Epithelial cell of alveolus of lung (primary cell): ENCODE measurements around the gene KCNK16. TPM values are rescaled to one million over a fixed set of nuclear protein-coding genes. Genes with fewer than 3 reads are reported as not detected.

Experiments used
- total RNA-seq: library from RNA; depleted of rRNA; stranded (reverse); fragments of >200 nt; gene quantifications from 2 replicates; pipeline ENCODE4 v1.2.1, GENCODE V29; 2015

KCNK16 gene
- not detected in 2 replicates for total RNA-seq

DNA sequence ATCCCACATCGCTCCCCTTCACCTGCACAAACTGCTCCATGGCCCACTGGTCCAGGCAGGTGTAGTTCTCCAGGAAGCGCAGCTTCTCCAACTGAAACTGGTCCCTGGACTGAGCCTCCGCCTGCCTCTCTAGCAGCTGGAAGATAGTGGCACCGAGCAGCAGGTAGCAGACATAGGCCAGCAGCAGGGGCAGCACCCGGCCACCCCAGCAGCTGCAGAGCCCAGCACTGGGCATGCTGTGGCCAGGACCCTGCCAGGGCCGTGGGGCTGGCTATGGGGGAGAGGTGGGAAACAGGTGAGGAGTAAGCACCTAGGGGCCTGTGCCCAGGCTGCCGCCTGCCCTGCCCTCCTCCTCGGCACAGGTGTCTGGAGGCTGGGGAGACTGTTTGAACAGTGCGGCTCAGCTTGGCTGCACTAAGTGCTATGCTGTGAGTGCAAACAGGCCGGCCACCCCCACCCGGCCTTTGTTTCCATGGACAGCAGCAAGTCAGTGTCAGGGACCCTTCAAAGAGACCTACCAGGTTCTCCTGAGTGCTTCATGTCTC lies at the start of gene KCNK16:
Gene KCNK16 (minus strand): TSS at position 397 of the 545 bp plus-strand sequence. CDS start 162 bp downstream, at position 235.

DNA sequence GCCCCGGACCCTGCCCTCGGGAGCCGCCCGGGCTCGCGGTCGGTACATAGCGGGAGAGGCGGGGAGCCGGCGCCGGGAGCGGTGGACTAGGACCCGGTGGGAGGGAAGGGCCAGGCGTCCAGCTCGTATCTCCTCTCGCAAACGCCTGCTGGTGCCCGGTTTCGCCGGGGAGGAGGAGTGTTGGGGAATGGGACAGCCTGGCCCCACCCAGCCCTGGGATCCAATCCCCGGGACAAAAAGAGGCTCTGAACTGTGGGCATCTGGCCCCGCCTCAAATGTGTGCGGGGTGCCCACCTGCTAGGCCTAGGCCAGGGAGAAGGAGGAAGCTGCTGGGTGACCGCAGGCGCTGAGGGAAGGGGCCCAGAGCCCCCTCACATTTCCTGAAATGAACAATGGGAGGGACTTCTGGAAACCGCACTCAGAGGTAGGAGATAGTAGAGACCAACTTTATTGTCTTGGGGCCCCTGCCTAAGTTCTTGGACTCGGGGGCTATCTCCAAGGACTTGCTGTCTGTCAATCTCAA lies 8.2 kb downstream of the KCNK16 start, which contains the start of gene KCNK17:
Gene KCNK17 (minus strand): TSS at position 147 of the 523 bp plus-strand sequence. CDS start 99 bp downstream, at position 48.

Other genes starting within 250 kb of the KCNK16 start
- gene SAYSD1, start 207.5 kb downstream of the KCNK16 start, total RNA-seq: 9.4 and 13.4 TPM in 2 replicates
- gene KCNK5, start 93.2 kb downstream of the KCNK16 start, total RNA-seq: 0.13 TPM in 1 of 2 replicates, not detected in the other
- not detected in 2 replicates for gene KCNK17, start 8.3 kb downstream of the KCNK16 start, total RNA-seq